HEK293 (cell line): Measurements from ENCODE around the gene GPHN.
A peak's percentile ranks its signal among the peaks of the same experiment; 100 is the strongest.

ENCODE experiments used
- CTCF ChIA-PET: fragments of 350-600 bp; formaldehyde crosslinking; extraction: SDS; loops from one replicate; lab custom pipeline; 2021; ENCODE audit warnings: antibody characterized with exemption; lab: Yijun Ruan, JAX
- POLR2A ChIA-PET: fragments of 300-600 bp; formaldehyde crosslinking; extraction: SDS; loops from one replicate; lab custom pipeline; 2020; ENCODE audit warnings: antibody characterized with exemption, inconsistent platforms; lab: Yijun Ruan, JAX
- H3K27ac ChIP-seq: fragments of 200-500 bp; sonication (Bioruptor generic); 2 replicates; pipeline ENCODE4 v1.5.1; 2014; ENCODE audit warnings: low read depth, low read length, control low read depth, inconsistent platforms; ENCODE audit errors: extremely low read depth
- H3K36me3 ChIP-seq, 2 experiments: fragments of 200-500 bp in 1 of 2; sonication (Bioruptor generic) in 1 of 2; 1 replicate in 1 of 2; 2 replicates in 1 of 2; pipeline ENCODE4 v1.5.1; 2014 to 2017; ENCODE audit warnings: inconsistent platforms in 2 of 2, low read length in 2 of 2; ENCODE audit not compliant: control insufficient read depth in 2 of 2, insufficient read depth in 1 of 2
- H3K4me1 ChIP-seq: fragments of 200-500 bp; sonication (Bioruptor generic); 2 replicates; pipeline ENCODE4 v1.5.1; 2014; ENCODE audit warnings: mild to moderate bottlenecking, low read length, inconsistent platforms; ENCODE audit not compliant: control insufficient read depth, insufficient read depth
- H3K4me3 ChIP-seq: 2 replicates; pipeline ENCODE4 v1.5.1; 2011; ENCODE audit warnings: low read depth, mild to moderate bottlenecking, control low read depth, low read length, moderate library complexity
- H3K9me3 ChIP-seq: fragments of 200-500 bp; sonication (Bioruptor generic); 2 replicates; pipeline ENCODE4 v1.5.1; 2014; ENCODE audit warnings: low read depth, low read length, inconsistent platforms; ENCODE audit not compliant: control insufficient read depth, insufficient read depth
- GFI1B ChIP-seq: fragments of 450-650 bp; formaldehyde crosslinking; IDR thresholded peaks from 2 replicates; pipeline ENCODE4 v1.5.1; 2016; ENCODE audit warnings: missing biosample characterization, missing genetic modification characterization
- GLI4 ChIP-seq: fragments of 450-650 bp; formaldehyde crosslinking; IDR thresholded peaks from 2 replicates; pipeline ENCODE4 v1.5.1; 2016; ENCODE audit warnings: missing biosample characterization, missing genetic modification characterization
- HOXC10 ChIP-seq: sonication (generic); formaldehyde crosslinking; IDR thresholded peaks from 2 replicates; pipeline ENCODE4 v1.8.1; 2023; ENCODE audit warnings: mild to moderate bottlenecking, missing genetic modification reagents
- KLF10 ChIP-seq: fragments of 450-650 bp; IDR thresholded peaks from 2 replicates; pipeline ENCODE4 v1.5.1; 2018; ENCODE audit warnings: missing biosample characterization, mild to moderate bottlenecking, missing genetic modification characterization
- MEIS1 ChIP-seq: sonication (generic); formaldehyde crosslinking; IDR thresholded peaks from 2 replicates; pipeline ENCODE4 v1.8.1; 2022; ENCODE audit warnings: missing genetic modification reagents, mild to moderate bottlenecking, borderline replicate concordance
- SCRT1 ChIP-seq: fragments of 450-650 bp; formaldehyde crosslinking; IDR thresholded peaks from 2 replicates; pipeline ENCODE4 v1.5.1; 2016; ENCODE audit warnings: missing biosample characterization, missing genetic modification characterization, borderline replicate concordance
- SETDB1 ChIP-seq: IDR thresholded peaks from one replicate; pipeline ENCODE4 v1.6.1; 2017; ENCODE audit warnings: mild to moderate bottlenecking, low read length, moderate library complexity, mixed read lengths; ENCODE audit not compliant: insufficient read length
- ZBTB48 ChIP-seq: fragments of 450-650 bp; formaldehyde crosslinking; IDR thresholded peaks from 2 replicates; pipeline ENCODE4 v1.5.1; 2016; ENCODE audit warnings: missing biosample characterization, missing genetic modification characterization
- ZNF146 ChIP-seq: fragments of 450-650 bp; formaldehyde crosslinking; IDR thresholded peaks from 2 replicates; pipeline ENCODE4 v1.5.1; 2016; ENCODE audit warnings: missing biosample characterization, missing genetic modification characterization
- ZNF148 ChIP-seq: fragments of 450-650 bp; formaldehyde crosslinking; IDR thresholded peaks from 2 replicates; pipeline ENCODE4 v1.5.0; 2017; ENCODE audit warnings: missing biosample characterization, missing genetic modification characterization, borderline replicate concordance
- ZNF175 ChIP-seq: fragments of 450-650 bp; formaldehyde crosslinking; IDR thresholded peaks from 2 replicates; pipeline ENCODE4 v1.5.1; 2016; ENCODE audit warnings: missing biosample characterization, missing genetic modification characterization
- ZNF19 ChIP-seq: fragments of 450-650 bp; formaldehyde crosslinking; IDR thresholded peaks from 2 replicates; pipeline ENCODE4; 2016; ENCODE audit warnings: missing biosample characterization, missing genetic modification characterization, low read depth
- ZNF202 ChIP-seq: fragments of 450-650 bp; formaldehyde crosslinking; IDR thresholded peaks from 2 replicates; pipeline ENCODE4 v1.5.1; 2016; ENCODE audit warnings: missing biosample characterization, missing genetic modification characterization, borderline replicate concordance
- ZNF248 ChIP-seq: fragments of 450-650 bp; formaldehyde crosslinking; IDR thresholded peaks from 2 replicates; pipeline ENCODE4 v1.5.1; 2017; ENCODE audit warnings: missing biosample characterization, missing genetic modification characterization
- ZNF391 ChIP-seq: fragments of 450-650 bp; formaldehyde crosslinking; IDR thresholded peaks from 2 replicates; pipeline ENCODE4 v1.5.1; 2016; ENCODE audit warnings: low read depth, missing biosample characterization, missing genetic modification characterization, borderline replicate concordance
- ZNF449 ChIP-seq: fragments of 450-650 bp; formaldehyde crosslinking; IDR thresholded peaks from 2 replicates; pipeline ENCODE4 v1.5.1; 2017; ENCODE audit warnings: missing biosample characterization, mild to moderate bottlenecking, missing genetic modification characterization, moderate library complexity
- ZNF645 ChIP-seq: fragments of 450-650 bp; formaldehyde crosslinking; IDR thresholded peaks from 2 replicates; pipeline ENCODE4; 2016; ENCODE audit warnings: missing biosample characterization, missing genetic modification characterization
- ZNF677 ChIP-seq: fragments of 450-650 bp; IDR thresholded peaks from 2 replicates; pipeline ENCODE4 v1.5.0; 2018; ENCODE audit warnings: missing biosample characterization, mild to moderate bottlenecking, missing genetic modification characterization, moderate library complexity
- ZNF707 ChIP-seq: fragments of 450-650 bp; formaldehyde crosslinking; IDR thresholded peaks from 2 replicates; pipeline ENCODE4 v1.5.1; 2016; ENCODE audit warnings: missing biosample characterization, missing genetic modification characterization
- ZNF791 ChIP-seq: fragments of 450-650 bp; formaldehyde crosslinking; IDR thresholded peaks from 2 replicates; pipeline ENCODE4 v1.5.1; 2016; ENCODE audit warnings: missing biosample characterization, missing genetic modification characterization
- ZSCAN5A ChIP-seq: fragments of 450-650 bp; formaldehyde crosslinking; IDR thresholded peaks from 2 replicates; pipeline ENCODE4 v1.5.1; 2016; ENCODE audit warnings: missing biosample characterization, missing genetic modification characterization

The GPHN gene

GRCh38 chr14:66939409-66939808, 431.5 kb downstream of the GPHN start (continued):
- TF ChIP-seq ZNF645 (tag by site-specific recombination) = no peak

- POLR2A ChIA-PET = no interaction called here
- Histone ChIP-seq H3K36me3 (peaks cover 9 to 12% of the 10 kb centered on the region in 2 experiments; a peak in 2 of 3 replicates), H3K4me1 (no peaks in the 10 kb centered on the region), H3K9me3 (no peaks in the 10 kb centered on the region; the same call in 1 of the 2 replicates), H3K4me3 (no peak overlapping the region), H3K27ac (no peak overlapping the region)
- TF ChIP-seq ZNF391 (no peak), SETDB1 (peak; percentile 86)
- CTCF ChIA-PET = no interaction called here
Measured at GRCh38 chr14:66944872-66945271, 436.9 kb downstream of the GPHN start.

- ChIA-PET CTCF (no interaction called here), POLR2A (no interaction called here)
- Histone ChIP-seq H3K27ac (no peak overlapping the region), H3K4me3 (no peak overlapping the region), H3K9me3 (no peaks in the 10 kb centered on the region), H3K36me3 (no peaks in the 10 kb centered on the region; a peak in 1 of 3 replicates), H3K4me1 (no peaks in the 10 kb centered on the region)
- TF ChIP-seq ZNF146 (tag by site-specific recombination) (no peak), GLI4 (tag by site-specific recombination) (no peak), ZNF677 (tag by site-specific recombination) (no peak), ZNF175 (tag by site-specific recombination) (no peak), ZNF248 (tag by site-specific recombination) (no peak), ZSCAN5A (tag by site-specific recombination) (no peak), ZNF707 (tag by site-specific recombination) (no peak)
Measured at GRCh38 chr14:66955159-66955558, 447.2 kb downstream of the GPHN start.

- H3K27ac ChIP-seq = no peak overlapping the region
- H3K4me3 ChIP-seq = no peak overlapping the region
- no peak for TF ChIP-seq KLF10
- TF ChIP-seq SETDB1 = peak; percentile 81
- TF ChIP-seq ZNF449 (tag by site-specific recombination) = no peak
- H3K36me3 ChIP-seq = no peaks in the 10 kb centered on the region
- ChIA-PET POLR2A (no interaction called here), CTCF (no interaction called here)
- no peaks in the 10 kb centered on the region for H3K4me1 ChIP-seq
- H3K9me3 ChIP-seq = no peaks in the 10 kb centered on the region
Measured at GRCh38 chr14:66959437-66960050, 451.6 kb downstream of the GPHN start.

- peaks cover 0 to 4% of the 10 kb centered on the region in 2 experiments; a peak in 2 of 3 replicates for H3K36me3 ChIP-seq
- H3K9me3 ChIP-seq = no peaks in the 10 kb centered on the region
- ChIA-PET CTCF (interaction anchor here (0.7 kb wide), 1 partner anchor 58 kb away, joined by 3 read pairs; no protein-coding TSS in a partner anchor), POLR2A (no interaction called here)
- no peak overlapping the region for H3K4me3 ChIP-seq
- no peaks in the 10 kb centered on the region for H3K4me1 ChIP-seq
- H3K27ac ChIP-seq = no peak overlapping the region
- TF ChIP-seq ZBTB48 (tag by site-specific recombination) (no peak), ZNF791 (no peak), HOXC10 (CRISPR knock-in tag) (no peak), MEIS1 (no peak), GFI1B (tag by site-specific recombination) (no peak), ZNF19 (tag by site-specific recombination) (no peak), ZNF202 (no peak), SCRT1 (tag by site-specific recombination) (no peak), ZNF148 (tag by site-specific recombination) (no peak)
Measured at GRCh38 chr14:66965831-66966230, 457.9 kb downstream of the GPHN start.
